Measurements from ENCODE around the gene RGS14.

The RGS14 gene

GRCh38 chr5:177389241-177390169 is 31.8 kb downstream of the RGS14 start:
- Histone ChIP-seq H3K4me2 (ENCODE audit: low read length) (peak overlapping the region; percentile 67), H4K20me1 (ENCODE audit: control insufficient read depth, insufficient read depth, low read depth, low read length) (no peaks in the 10 kb centered on the region), H3K4me3 (ENCODE audit: low read length) (peak overlapping the region; percentile 49), H3K36me3 (ENCODE audit: control insufficient read depth, low read length) (no peaks in the 10 kb centered on the region), H3K27ac (ENCODE audit: low read depth, low read length) (peak overlapping the region; percentile 65), H3K9me3 (ENCODE audit: control insufficient read depth, insufficient read depth, low read length) (no peaks in the 10 kb centered on the region), H3K4me1 (ENCODE audit: control insufficient read depth, low read length) (peaks cover 64% of the 10 kb centered on the region), H3K79me2 (ENCODE audit: control insufficient read depth, low read length) (no peaks in the 10 kb centered on the region), H3K27me3 (ENCODE audit: control insufficient read depth, low read length) (no peaks in the 10 kb centered on the region), H3K9me2 (replicated peaks; ENCODE audit: control insufficient read depth, low read length) (no peaks in the 10 kb centered on the region), H3F3A (ENCODE audit: control insufficient read depth, insufficient read depth) (peaks cover 13% of the 10 kb centered on the region)
- TF ChIP-seq EZH2phosphoT487 (IDR thresholded peaks at IDR 0.05; ENCODE audit: borderline replicate concordance, low read length), result no peak
- no peak for TF ChIP-seq CTCF (IDR thresholded peaks at IDR 0.05; ENCODE audit: low read depth, low read length, poor library complexity, severe bottlenecking)

GRCh38 chr5:177390363-177391300 is 32.9 kb downstream of the RGS14 start:
- H3K9me3 ChIP-seq (ENCODE audit: control insufficient read depth, insufficient read depth, low read length), result no peaks in the 10 kb centered on the region
- peak overlapping the region; percentile 65 for H3K27ac ChIP-seq (ENCODE audit: low read depth, low read length)
- H3K36me3 ChIP-seq (ENCODE audit: control insufficient read depth, low read length), result no peaks in the 10 kb centered on the region
- no peaks in the 10 kb centered on the region for H3K9me2 ChIP-seq (replicated peaks; ENCODE audit: control insufficient read depth, low read length)
- peaks cover 64% of the 10 kb centered on the region for H3K4me1 ChIP-seq (ENCODE audit: control insufficient read depth, low read length)
- no peaks in the 10 kb centered on the region for H4K20me1 ChIP-seq (ENCODE audit: control insufficient read depth, insufficient read depth, low read depth, low read length)
- TF ChIP-seq CTCF (IDR thresholded peaks at IDR 0.05; ENCODE audit: low read depth, low read length, poor library complexity, severe bottlenecking) (peak; percentile 96), EZH2phosphoT487 (IDR thresholded peaks at IDR 0.05; ENCODE audit: borderline replicate concordance, low read length) (no peak)
- no peaks in the 10 kb centered on the region for H3K79me2 ChIP-seq (ENCODE audit: control insufficient read depth, low read length)
- peaks cover 13% of the 10 kb centered on the region for H3F3A ChIP-seq (ENCODE audit: control insufficient read depth, insufficient read depth)
- H3K4me3 ChIP-seq (ENCODE audit: low read length), result peak overlapping the region; percentile 49
- H3K4me2 ChIP-seq (ENCODE audit: low read length), result peak overlapping the region; percentile 67
- no peaks in the 10 kb centered on the region for H3K27me3 ChIP-seq (ENCODE audit: control insufficient read depth, low read length)

- Histone ChIP-seq H3K79me2 (ENCODE audit: control insufficient read depth, low read length) (no peaks in the 10 kb centered on the region), H3K27me3 (ENCODE audit: control insufficient read depth, low read length) (no peaks in the 10 kb centered on the region), H3K4me2 (ENCODE audit: low read length) (0 out of 2 replicates have a peak overlapping the region, but pooled peaks have one; percentile 3), H3K4me1 (ENCODE audit: control insufficient read depth, low read length) (peaks cover 49% of the 10 kb centered on the region), H3K27ac (ENCODE audit: low read depth, low read length) (no peak overlapping the region), H3K9me2 (replicated peaks; ENCODE audit: control insufficient read depth, low read length) (no peaks in the 10 kb centered on the region), H3F3A (ENCODE audit: control insufficient read depth, insufficient read depth) (peaks cover 13% of the 10 kb centered on the region), H3K4me3 (ENCODE audit: low read length) (no peak overlapping the region), H3K9me3 (ENCODE audit: control insufficient read depth, insufficient read depth, low read length) (no peaks in the 10 kb centered on the region), H3K36me3 (ENCODE audit: control insufficient read depth, low read length) (no peaks in the 10 kb centered on the region), H4K20me1 (ENCODE audit: control insufficient read depth, insufficient read depth, low read depth, low read length) (no peaks in the 10 kb centered on the region)
- TF ChIP-seq CTCF (IDR thresholded peaks at IDR 0.05; ENCODE audit: low read depth, low read length, poor library complexity, severe bottlenecking), result no peak
These were observed 35.0 kb downstream of the RGS14 start for GRCh38 chr5:177392765-177393164.

All from DOHH2 (cell line).